Fibroblast of lung (primary cell): ENCODE data around the gene OTUB1. TPM values are rescaled to one million over a fixed set of nuclear protein-coding genes. Genes with fewer than 3 reads are reported as not detected.

Source experiments
- DNase-seq, 2 donors: peaks; one replicate each; pipeline versions ENCODE4 v3.0.0 to v3.0.0-alpha.2; 2010; ENCODE audit warnings: low read depth in 2 of 2
- H2AFZ ChIP-seq: 2 replicates; pipeline ENCODE4 v1.5.1; 2012; ENCODE audit warnings: low read length, control low read depth, inconsistent platforms
- H3K27ac ChIP-seq: 2 replicates; pipeline ENCODE4 v1.5.1; 2011; ENCODE audit warnings: low read length, control low read depth; ENCODE audit not compliant: insufficient read depth
- H3K27me3 ChIP-seq: 2 replicates; pipeline ENCODE4 v1.5.1; 2011; ENCODE audit warnings: mild to moderate bottlenecking, low read length; ENCODE audit not compliant: control insufficient read depth, insufficient read depth
- H3K36me3 ChIP-seq: 2 replicates; pipeline ENCODE4 v1.5.1; 2011; ENCODE audit warnings: low read length; ENCODE audit not compliant: control insufficient read depth, insufficient read depth
- H3K4me1 ChIP-seq: 2 replicates; pipeline ENCODE4 v1.5.1; 2011; ENCODE audit warnings: low read length; ENCODE audit not compliant: control insufficient read depth, insufficient read depth; ENCODE audit errors: extremely low read depth
- H3K4me2 ChIP-seq: 2 replicates; pipeline ENCODE4 v1.5.1; 2011; ENCODE audit warnings: low read length, control low read depth; ENCODE audit not compliant: insufficient read depth; ENCODE audit errors: extremely low read depth
- H3K4me3 ChIP-seq, 4 experiments: fragments of 200-600 bp in 1 of 4; sonication (generic) in 1 of 4; replicated peaks in 1 of 4; 2 replicates each; pipeline ENCODE4 v1.5.1; 2011 to 2016; ENCODE audit warnings: low read length in 4 of 4, low read depth in 3 of 4, mild to moderate bottlenecking in 3 of 4, control low read depth in 2 of 4, inconsistent platforms in 1 of 4, mixed read lengths in 1 of 4; ENCODE audit not compliant: insufficient read depth in 1 of 4; ENCODE audit errors: control extremely low read depth in 1 of 4
- H3K79me2 ChIP-seq: 2 replicates; pipeline ENCODE4 v1.5.1; 2012; ENCODE audit warnings: mild to moderate bottlenecking, low read length, inconsistent platforms; ENCODE audit not compliant: control insufficient read depth, insufficient read depth
- H3K9ac ChIP-seq: 2 replicates; pipeline ENCODE4 v1.5.1; 2011; ENCODE audit warnings: mild to moderate bottlenecking, low read length, control low read depth; ENCODE audit not compliant: insufficient read depth
- H3K9me3 ChIP-seq: 2 replicates; pipeline ENCODE4 v1.5.1; 2012; ENCODE audit warnings: low read depth, low read length; ENCODE audit not compliant: control insufficient read depth, insufficient read depth
- H4K20me1 ChIP-seq: 2 replicates; pipeline ENCODE4 v1.5.1; 2011; ENCODE audit warnings: low read length; ENCODE audit not compliant: control insufficient read depth, insufficient read depth; ENCODE audit errors: extremely low read depth
- CTCF ChIP-seq, 2 donors: IDR thresholded peaks in 1 of 2; conservative IDR thresholded peaks in 1 of 2; 1 replicate in 1 of 2; 2 replicates in 1 of 2; pipeline ENCODE4 v1.5.1; 2011 to 2012; ENCODE audit warnings: low read length in 2 of 2, control low read depth in 1 of 2, inconsistent platforms in 1 of 2, low read depth in 1 of 2, mild to moderate bottlenecking in 1 of 2
- EZH2 ChIP-seq: IDR thresholded peaks from 2 replicates; pipeline ENCODE4 v1.5.1; 2012; ENCODE audit warnings: low read length, control low read depth, mild to moderate bottlenecking; ENCODE audit errors: missing control alignments
- polyA minus RNA-seq: library from RNA; depleted of rRNA, polyadenylated mRNA; stranded (reverse); fragments of >200 nt; gene quantifications from 2 replicates; pipeline ENCODE4 v1.2.3, GENCODE V29; 2011; ENCODE audit warnings: low replicate concordance
- polyA plus RNA-seq, 2 donors: library from polyadenylated mRNA; depleted of rRNA in 1 of 2; stranded (reverse) in 1 of 2; unstranded in 1 of 2; fragments of >200 nt; gene quantifications; 2 replicates each; pipeline ENCODE4 v1.2.1, GENCODE V29; 2011 to 2012; ENCODE audit warnings: missing spikeins in 1 of 2
- total RNA-seq: library from RNA; depleted of rRNA; stranded (reverse); fragments of >200 nt; gene quantifications from 2 replicates; pipeline ENCODE4 v1.2.1, GENCODE V29; 2014

Gene OTUB1, protein sequence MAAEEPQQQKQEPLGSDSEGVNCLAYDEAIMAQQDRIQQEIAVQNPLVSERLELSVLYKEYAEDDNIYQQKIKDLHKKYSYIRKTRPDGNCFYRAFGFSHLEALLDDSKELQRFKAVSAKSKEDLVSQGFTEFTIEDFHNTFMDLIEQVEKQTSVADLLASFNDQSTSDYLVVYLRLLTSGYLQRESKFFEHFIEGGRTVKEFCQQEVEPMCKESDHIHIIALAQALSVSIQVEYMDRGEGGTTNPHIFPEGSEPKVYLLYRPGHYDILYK
- total RNA-seq (36.5 and 37.8 TPM in 2 replicates), polyA plus RNA-seq (113 and 154 TPM in 2 replicates), polyA minus RNA-seq (133 and 137 TPM in 2 replicates)
- 75.7 and 116 TPM in 2 replicates for polyA plus RNA-seq (2012)

DNA sequence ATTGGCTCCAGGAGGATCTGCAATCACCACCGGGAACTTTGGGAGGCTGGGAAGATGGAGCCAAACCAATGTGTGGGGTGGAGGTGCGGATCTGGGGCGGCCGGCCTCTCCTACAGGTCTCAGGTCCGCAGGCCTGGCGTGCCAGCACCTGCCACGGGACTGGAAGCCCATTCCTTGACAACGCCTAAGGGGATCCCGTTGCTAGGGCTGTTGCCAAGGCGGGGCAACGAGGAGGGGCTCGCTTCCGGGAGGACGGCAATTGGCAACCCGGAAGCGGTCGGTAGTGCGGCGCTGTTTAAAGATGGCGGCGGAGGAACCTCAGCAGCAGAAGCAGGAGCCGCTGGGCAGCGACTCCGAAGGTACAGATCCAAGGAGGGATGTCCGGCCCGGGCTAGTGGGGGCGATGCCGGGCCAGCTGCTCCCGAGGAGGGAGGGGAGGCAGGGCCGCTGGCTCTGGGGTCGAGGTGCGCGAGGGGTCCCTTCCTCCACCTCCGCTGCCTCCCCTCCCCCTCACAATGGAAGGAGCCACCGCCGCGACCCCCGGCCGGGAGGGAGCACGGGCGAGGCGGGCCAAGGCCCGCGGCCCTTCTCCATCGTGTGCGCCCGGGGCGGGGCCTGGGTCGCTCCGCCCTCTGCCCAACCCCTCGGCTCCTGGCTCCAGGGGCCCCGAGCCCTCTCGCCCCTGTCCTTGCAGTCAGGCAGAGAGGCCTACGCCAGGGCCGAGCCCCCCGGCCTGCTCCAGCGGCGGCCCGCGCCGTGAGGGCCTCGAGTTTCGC is at the start of gene OTUB1:
Gene OTUB1 (plus strand): TSS at position 283 of the 776 bp plus-strand sequence. CDS start 19 bp downstream, at position 302.
- Histone ChIP-seq H3K9me3 (no peaks in the 10 kb centered on the region), H3K36me3 (peaks cover 7% of the 10 kb centered on the region), H4K20me1 (no peaks in the 10 kb centered on the region), H3K27ac (peak within 1 kb of the TSS; percentile 79), H3K27me3 (no peaks in the 10 kb centered on the region), H3K4me2 (peak within 1 kb of the TSS; percentile 93), H3K79me2 (peaks cover 30% of the 10 kb centered on the region), H2AFZ (peak within 1 kb of the TSS; percentile 76), H3K9ac (peak within 1 kb of the TSS; percentile 95), H3K4me1 (peaks cover 8% of the 10 kb centered on the region), H3K4me3 (peak within 1 kb of the TSS; percentile 69 to 96 (median 92))
- TF ChIP-seq CTCF (conservative IDR thresholded peaks at IDR 0.05 in 1 of 2, IDR thresholded peaks at IDR 0.05 in 1 of 2; ENCODE audit: low read depth in 1 of 2, low read length in 2 of 2) (no peak), EZH2 (no peak)
- peak; percentile 84 to 87 for DNase-seq

DNA sequence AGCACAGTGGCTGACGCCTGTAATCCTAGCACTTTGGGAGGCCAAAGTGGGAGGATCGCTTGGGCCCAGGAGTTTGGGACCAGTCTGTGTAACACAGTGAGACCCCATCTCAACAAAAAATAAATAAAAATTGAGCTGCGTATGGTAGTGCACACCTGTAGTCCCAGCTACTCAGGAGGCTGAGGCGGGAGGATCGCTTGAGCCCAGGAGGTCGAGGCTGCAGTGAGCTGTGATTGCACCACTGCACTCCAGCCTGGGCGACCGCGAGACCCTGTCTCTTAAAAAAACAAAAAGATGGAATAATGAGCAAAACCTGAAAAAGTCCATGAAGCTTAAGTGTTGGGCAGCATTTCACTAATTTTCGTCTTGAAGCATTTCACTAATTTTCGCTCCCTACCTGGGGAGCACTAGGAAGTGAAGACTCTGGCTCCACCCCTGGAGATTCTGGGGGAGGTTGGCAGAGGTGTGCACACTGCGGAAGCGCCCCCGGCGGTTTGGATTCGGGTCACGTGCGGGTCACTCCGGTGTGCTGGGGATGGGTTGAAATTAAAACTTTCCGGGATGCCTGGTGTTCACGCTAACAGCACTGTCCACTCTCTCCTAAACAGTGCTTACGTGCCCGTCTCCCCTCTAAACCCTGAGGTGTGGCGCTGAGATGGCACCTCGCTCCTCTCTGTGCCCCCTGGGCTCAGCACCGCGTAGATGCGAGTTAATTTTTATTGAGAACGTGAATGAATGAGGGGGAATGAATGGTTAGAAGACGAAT is 48.3 kb upstream of the OTUB1 start:
- DNase-seq = no peak
- H3K36me3 ChIP-seq = no peaks in the 10 kb centered on the region
- no peak for TF ChIP-seq CTCF (conservative IDR thresholded peaks at IDR 0.05 in 1 of 2, IDR thresholded peaks at IDR 0.05 in 1 of 2; ENCODE audit: low read depth in 1 of 2, low read length in 2 of 2)
- no peak for TF ChIP-seq EZH2
- no peaks in the 10 kb centered on the region for H4K20me1 ChIP-seq
- H3K4me2 ChIP-seq = peak overlapping the region; percentile 81
- no peaks in the 10 kb centered on the region for H3K9me3 ChIP-seq
- H3K27ac ChIP-seq = peak overlapping the region; percentile 64
- H3K4me3 ChIP-seq = peak overlapping the region; percentile 48 to 86 (median 68)
- H2AFZ ChIP-seq = peak overlapping the region; percentile 69
- peaks cover 11% of the 10 kb centered on the region for H3K79me2 ChIP-seq
- peak overlapping the region; percentile 24 for H3K9ac ChIP-seq
- H3K27me3 ChIP-seq = no peaks in the 10 kb centered on the region
- H3K4me1 ChIP-seq = no peaks in the 10 kb centered on the region
